ENCODE data around the gene SLC8A3. TPM values are rescaled to one million over a fixed set of nuclear protein-coding genes. Genes with fewer than 3 reads are reported as not detected.

SLC8A3 gene
- total and polyA plus RNA-seq, 10 of the 15 experiments (the other 5 are each of a cell fraction or from before 2014, with no cell fraction given): 0.04 to 0.17 (median 0.13) TPM; not detected in 3

- ATAC-seq: no peak
- ChIA-PET RAD21 (ENCODE audit: unreplicated experiment) (no interaction called here), SMC1A (ENCODE audit: uncharacterized antibody, unreplicated experiment) (no interaction called here), CTCF (no interaction called here), POLR2A (no interaction called here)
- Histone ChIP-seq H3K9me3 (replicated peaks; ENCODE audit: control insufficient read depth, insufficient read depth, low read length) (no peaks in the 10 kb centered on the region), H3K36me3 (ENCODE audit: control insufficient read depth in 2 of 2, insufficient read depth in 2 of 2, low read length in 1 of 2) (no peaks in the 10 kb centered on the region), H3K9ac (ENCODE audit: control insufficient read depth, insufficient read depth, low read length) (no peak overlapping the region), H3K4me3 (no peak overlapping the region), H3K4me2 (ENCODE audit: control insufficient read depth, insufficient read depth) (no peak overlapping the region), H3K27ac (ENCODE audit: control insufficient read depth, insufficient read depth) (no peak overlapping the region), H3K4me1 (ENCODE audit: control insufficient read depth, insufficient read depth, low read length) (no peaks in the 10 kb centered on the region), H3K79me2 (ENCODE audit: control insufficient read depth, insufficient read depth, low read length) (no peaks in the 10 kb centered on the region), H4K20me1 (ENCODE audit: control insufficient read depth, insufficient read depth) (no peaks in the 10 kb centered on the region), H2AFZ (ENCODE audit: control insufficient read depth, low read depth, low read length) (no peak overlapping the region), H3K27me3 (replicated peaks in 1 of 2; ENCODE audit: control insufficient read depth in 2 of 2, insufficient read depth in 2 of 2, low read length in 1 of 2) (no peaks in the 10 kb centered on the region)
- WGBS (ENCODE audit: insufficient coverage, insufficient replicate concordance, low lambda C conversion rate, missing lambda C conversion rate): 13% methylated on average over 4 of the region's 4 CpGs
- intact Hi-C loops (cut with micrococcal nuclease; ENCODE audit: unreplicated experiment): no loop called here
- TF ChIP-seq NR2F1 (conservative IDR thresholded peaks at IDR 0.05) (no peak), NKRF (conservative IDR thresholded peaks at IDR 0.05) (no peak), SMAD5 (IDR thresholded peaks at IDR 0.05; ENCODE audit: low read depth) (no peak), NBN (IDR thresholded peaks at IDR 0.05) (no peak), POLR2AphosphoS5 (IDR thresholded peaks at IDR 0.05; ENCODE audit: low read length) (no peak), STAT3 (IDR thresholded peaks at IDR 0.05; ENCODE audit: low read depth, low read length) (no peak), SMAD1 (IDR thresholded peaks at IDR 0.05; ENCODE audit: low read depth, partially characterized antibody) (no peak), RB1 (IDR thresholded peaks at IDR 0.05; ENCODE audit: borderline replicate concordance) (no peak), BRCA1 (IDR thresholded peaks at IDR 0.05; ENCODE audit: low read depth, low read length) (no peak), CBX3 (IDR thresholded peaks at IDR 0.05; ENCODE audit: borderline replicate concordance, low read depth) (no peak), JUNB (IDR thresholded peaks at IDR 0.05) (no peak), CEBPZ (IDR thresholded peaks at IDR 0.05; ENCODE audit: low read depth, low read length) (no peak), YBX1 (IDR thresholded peaks at IDR 0.05) (no peak)
- FAIRE-seq: no peak
- in situ Hi-C loops (cut with MboI): no loop called here
- no peak for DNase-seq (ENCODE audit: low read depth, low spot score)
- no TSS peak for BruUV-seq (replicated peaks)
These were observed 138.6 kb downstream of the SLC8A3 start for GRCh38 chr14:70050136-70050535.
